ENCODE results near the gene RIN3. TPM values are rescaled to one million over a fixed set of nuclear protein-coding genes. Genes with fewer than 3 reads are reported as not detected.

RIN3 gene
- total and polyA plus RNA-seq, 8 donors: 13.8 to 54.8 (median 18.0) TPM

GRCh38 chr14:92719890-92720323, 206.3 kb downstream of the RIN3 start:
- Histone ChIP-seq H3K27me3 (no peaks in the 10 kb centered on the region), H3K36me3 (peaks cover 0 to 14% of the 10 kb centered on the region in 2 donors), H3K9me3 (no peaks in the 10 kb centered on the region), H3K27ac (peak overlapping the region; percentile 0 to 27), H3K4me3 (no peak overlapping the region), H3K4me1 (peaks cover 9 to 24% of the 10 kb centered on the region in 2 donors)
- no peak for DNase-seq
- ATAC-seq: peak; percentile 16
- no peak for TF ChIP-seq CTCF (IDR thresholded peaks at IDR 0.05)
- intact Hi-C loops (cut with DNase I): loop anchor here in 1 of 2 donors (10.0 kb wide), 1 partner anchor 65 kb away; no protein-coding TSS in a partner anchor

- Histone ChIP-seq H3K9me3 (no peaks in the 10 kb centered on the region), H3K27ac (peak overlapping the region; percentile 76 to 78), H3K36me3 (peaks cover 0 to 7% of the 10 kb centered on the region in 2 donors), H3K4me3 (no peak overlapping the region), H3K4me1 (peaks cover 25 to 70% of the 10 kb centered on the region in 2 donors), H3K27me3 (no peaks in the 10 kb centered on the region)
- intact Hi-C loops (cut with DNase I): no loop called here
- TF ChIP-seq CTCF (IDR thresholded peaks at IDR 0.05): no peak
- peak; percentile 56 for ATAC-seq
- peak in 2 of 4 donors; percentile 54 to 75 for DNase-seq
Observed at GRCh38 chr14:92724516-92725340, 211.1 kb downstream of the RIN3 start.

GRCh38 chr14:92726135-92726932, 212.8 kb downstream of the RIN3 start:
- no peaks in the 10 kb centered on the region for H3K27me3 ChIP-seq
- H3K4me3 ChIP-seq: no peak overlapping the region
- H3K27ac ChIP-seq: peak overlapping the region; percentile 76 to 78
- peak in 2 of 4 donors; percentile 91 to 93 for DNase-seq
- H3K9me3 ChIP-seq: no peaks in the 10 kb centered on the region
- H3K36me3 ChIP-seq: peaks cover 0 to 16% of the 10 kb centered on the region in 2 donors
- peaks cover 19 to 66% of the 10 kb centered on the region in 2 donors for H3K4me1 ChIP-seq
- TF ChIP-seq CTCF (IDR thresholded peaks at IDR 0.05): no peak
- ATAC-seq: peak; percentile 85
- intact Hi-C loops (cut with DNase I): no loop called here

- no peak for TF ChIP-seq CTCF (IDR thresholded peaks at IDR 0.05)
Observed at GRCh38 chr14:92726933-92727262, 213.3 kb downstream of the RIN3 start.

More at GRCh38 chr14:92726933-92727262, 213.3 kb downstream of the RIN3 start:
- peaks cover 19 to 66% of the 10 kb centered on the region in 2 donors for H3K4me1 ChIP-seq
- H3K4me3 ChIP-seq: no peak overlapping the region
- ATAC-seq (no peak), DNase-seq (no peak)
- peak overlapping the region; percentile 76 to 78 for H3K27ac ChIP-seq
- H3K36me3 ChIP-seq: peaks cover 0 to 22% of the 10 kb centered on the region in 2 donors
- H3K27me3 ChIP-seq: no peaks in the 10 kb centered on the region
- no peaks in the 10 kb centered on the region for H3K9me3 ChIP-seq
- intact Hi-C loops (cut with DNase I): no loop called here
